HUES6 (cell line): Measurements from ENCODE around the gene CCDC191.

Experiments used
- H3K27ac ChIP-seq: 2 replicates; pipeline ENCODE4 v1.7.0; 2013; ENCODE audit warnings: low read depth, mild to moderate bottlenecking, low read length, inconsistent platforms
- H3K27me3 ChIP-seq: 2 replicates; pipeline ENCODE4 v1.6.1; 2013; ENCODE audit warnings: low read length; ENCODE audit not compliant: control insufficient read depth, insufficient read depth
- H3K36me3 ChIP-seq: 2 replicates; pipeline ENCODE4 v1.6.1; 2013; ENCODE audit warnings: low read length; ENCODE audit not compliant: control insufficient read depth, insufficient read depth
- H3K4me1 ChIP-seq: 2 replicates; pipeline ENCODE4 v1.6.1; 2013; ENCODE audit warnings: low read length; ENCODE audit not compliant: control insufficient read depth, insufficient read depth
- H3K4me3 ChIP-seq: 2 replicates; pipeline ENCODE4 v1.5.1; 2013; ENCODE audit warnings: low read depth, low read length
- H3K9ac ChIP-seq: one replicate; pipeline ENCODE4 v1.6.1; 2013; ENCODE audit warnings: mild to moderate bottlenecking, low read length
- H3K9me3 ChIP-seq: 2 replicates; pipeline ENCODE4 v1.6.1; 2013; ENCODE audit warnings: low read depth, low read length; ENCODE audit not compliant: control insufficient read depth, insufficient read depth

The CCDC191 gene

DNA sequence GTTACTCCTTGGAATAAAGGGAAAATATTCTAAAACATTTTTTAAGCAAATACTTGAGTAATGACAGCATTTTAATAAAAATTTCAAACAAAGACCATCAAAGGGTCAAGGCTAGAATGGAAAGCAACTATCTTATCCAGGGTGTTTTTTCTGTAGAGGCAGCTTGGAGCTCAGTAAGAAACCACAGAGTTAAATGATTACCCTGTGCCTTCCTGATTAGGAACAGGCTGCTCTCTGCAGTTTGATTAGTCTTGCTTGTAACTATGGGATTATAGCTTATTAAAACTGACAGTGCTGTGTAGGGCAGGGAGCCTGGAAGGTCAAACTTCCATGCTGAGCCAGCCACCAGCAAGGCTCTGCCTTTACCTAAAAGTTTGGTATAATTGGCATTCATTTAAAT, 33.3 kb upstream of the CCDC191 start:
- H3K9ac ChIP-seq, result no peak overlapping the region
- no peak overlapping the region for H3K4me3 ChIP-seq
- peaks cover 30% of the 10 kb centered on the region for H3K36me3 ChIP-seq

DNA sequence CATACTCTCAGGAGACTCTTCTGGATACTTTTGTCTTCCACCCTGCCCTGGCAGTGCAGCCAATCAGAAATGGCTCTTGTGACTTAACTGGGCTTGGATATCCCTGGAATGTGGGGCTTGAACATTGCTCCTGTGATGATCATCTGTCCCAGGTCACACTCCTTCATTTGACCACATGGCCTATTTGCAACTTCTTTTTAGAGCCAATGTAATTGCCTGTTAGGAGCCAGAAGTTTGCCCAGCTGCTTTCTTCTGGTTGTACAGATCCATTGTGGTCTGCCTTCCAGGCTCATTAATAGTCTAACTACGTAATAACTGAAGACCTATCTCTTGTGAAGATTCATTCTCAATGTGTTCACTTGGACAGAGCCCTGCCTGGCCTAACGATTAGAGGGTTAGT, 30.0 kb upstream of the CCDC191 start:
- Histone ChIP-seq H3K36me3 (peaks cover 59% of the 10 kb centered on the region), H3K4me3 (no peak overlapping the region), H3K9me3 (no peaks in the 10 kb centered on the region), H3K27me3 (no peaks in the 10 kb centered on the region), H3K9ac (no peak overlapping the region), H3K4me1 (no peaks in the 10 kb centered on the region), H3K27ac (no peak overlapping the region)

More for the DNA sequence above, 33.3 kb upstream of the CCDC191 start:
- no peaks in the 10 kb centered on the region for H3K27me3 ChIP-seq
- no peak overlapping the region for H3K27ac ChIP-seq
- no peaks in the 10 kb centered on the region for H3K9me3 ChIP-seq
- H3K4me1 ChIP-seq, result no peaks in the 10 kb centered on the region

DNA sequence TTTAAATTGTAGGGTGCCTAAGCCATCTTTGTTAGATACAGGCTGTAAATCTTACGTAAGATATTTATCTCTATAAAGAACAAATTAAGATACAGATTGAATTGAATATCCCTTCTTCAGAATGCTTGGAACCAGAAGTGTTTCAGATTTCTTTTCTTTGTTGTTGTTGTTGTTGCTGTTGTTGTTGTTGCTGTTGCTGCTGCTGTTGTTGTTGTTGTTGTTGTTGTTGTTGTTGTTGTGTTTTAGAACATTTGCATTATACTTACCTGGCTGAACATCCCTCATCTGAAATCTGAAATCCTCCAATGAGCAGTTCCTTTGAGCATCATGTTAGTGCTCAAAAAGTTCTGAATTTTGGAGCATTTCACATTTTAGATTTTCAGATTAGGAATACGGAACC, 26.8 kb upstream of the CCDC191 start:
- no peaks in the 10 kb centered on the region for H3K4me1 ChIP-seq
- no peaks in the 10 kb centered on the region for H3K27me3 ChIP-seq
- H3K9ac ChIP-seq, result no peak overlapping the region
- H3K27ac ChIP-seq, result no peak overlapping the region
- peaks cover 90% of the 10 kb centered on the region for H3K36me3 ChIP-seq
- H3K4me3 ChIP-seq, result no peak overlapping the region
- H3K9me3 ChIP-seq, result no peaks in the 10 kb centered on the region

DNA sequence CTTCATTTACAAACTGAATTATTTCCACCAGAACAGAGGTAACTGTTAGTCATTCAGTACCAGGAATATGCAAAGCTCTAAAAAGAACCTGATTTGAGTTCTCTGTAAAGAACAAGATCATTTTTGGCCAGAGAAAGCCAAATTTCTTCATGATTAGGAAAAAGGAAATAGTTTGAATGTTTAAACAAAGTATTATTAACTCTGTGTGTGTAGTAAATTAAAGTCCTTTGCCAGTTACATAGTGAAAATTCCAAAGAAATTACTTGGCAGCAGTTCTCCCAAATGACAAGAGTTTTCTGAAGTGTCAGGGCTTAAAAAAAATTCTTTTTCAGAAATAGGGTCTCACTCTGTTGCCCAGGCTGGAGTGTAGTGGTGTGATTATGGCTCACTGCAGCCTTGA, 24.7 kb upstream of the CCDC191 start:
- H3K4me1 ChIP-seq, result no peaks in the 10 kb centered on the region
- no peaks in the 10 kb centered on the region for H3K27me3 ChIP-seq
- H3K9ac ChIP-seq, result no peak overlapping the region
- H3K27ac ChIP-seq, result no peak overlapping the region
- peaks cover 92% of the 10 kb centered on the region for H3K36me3 ChIP-seq
- no peak overlapping the region for H3K4me3 ChIP-seq
- H3K9me3 ChIP-seq, result no peaks in the 10 kb centered on the region

DNA sequence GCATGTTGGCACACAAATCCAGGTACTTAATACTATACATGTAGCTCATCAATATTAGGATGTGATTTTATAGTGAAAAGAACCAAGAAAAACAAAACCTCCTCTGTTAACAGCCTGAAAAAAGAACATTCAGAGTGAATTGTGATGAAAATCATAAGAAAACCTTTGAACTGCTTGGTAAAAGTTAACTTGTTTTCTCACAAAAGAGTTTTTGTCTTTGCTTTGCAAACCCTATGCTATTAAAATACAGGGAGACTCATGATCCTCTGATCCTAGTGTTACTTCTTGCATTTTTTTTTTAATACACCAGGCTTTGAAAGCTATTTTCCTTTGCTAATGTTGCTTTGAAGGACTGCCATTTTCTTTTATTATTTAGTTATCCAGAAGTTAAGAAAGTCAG, 23.9 kb upstream of the CCDC191 start:
- Histone ChIP-seq H3K4me3 (no peak overlapping the region), H3K27me3 (no peaks in the 10 kb centered on the region), H3K36me3 (peaks cover 92% of the 10 kb centered on the region), H3K27ac (no peak overlapping the region), H3K4me1 (no peaks in the 10 kb centered on the region), H3K9ac (no peak overlapping the region), H3K9me3 (no peaks in the 10 kb centered on the region)

DNA sequence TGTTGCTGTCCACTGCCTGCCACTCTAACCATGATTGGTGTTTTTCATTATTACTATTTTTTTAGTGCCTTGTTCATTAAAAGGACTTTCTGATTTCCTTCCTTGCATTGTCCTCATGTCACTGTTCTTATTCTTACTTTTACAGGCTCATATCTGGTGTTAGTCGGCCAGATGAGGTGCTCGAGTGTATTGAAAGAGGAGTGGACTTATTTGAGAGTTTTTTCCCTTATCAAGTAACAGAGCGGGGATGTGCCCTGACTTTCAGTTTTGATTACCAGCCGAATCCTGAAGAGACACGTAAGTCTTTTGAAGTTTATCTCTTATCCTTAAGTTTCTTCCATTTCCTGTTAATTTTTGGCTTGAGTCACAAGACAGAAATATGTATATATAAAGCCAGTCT, 23.4 kb upstream of the CCDC191 start:
- no peak overlapping the region for H3K9ac ChIP-seq
- H3K36me3 ChIP-seq, result peaks cover 93% of the 10 kb centered on the region
- H3K27me3 ChIP-seq, result no peaks in the 10 kb centered on the region
- H3K4me3 ChIP-seq, result no peak overlapping the region
- H3K27ac ChIP-seq, result no peak overlapping the region
- H3K9me3 ChIP-seq, result no peaks in the 10 kb centered on the region
- H3K4me1 ChIP-seq, result no peaks in the 10 kb centered on the region

DNA sequence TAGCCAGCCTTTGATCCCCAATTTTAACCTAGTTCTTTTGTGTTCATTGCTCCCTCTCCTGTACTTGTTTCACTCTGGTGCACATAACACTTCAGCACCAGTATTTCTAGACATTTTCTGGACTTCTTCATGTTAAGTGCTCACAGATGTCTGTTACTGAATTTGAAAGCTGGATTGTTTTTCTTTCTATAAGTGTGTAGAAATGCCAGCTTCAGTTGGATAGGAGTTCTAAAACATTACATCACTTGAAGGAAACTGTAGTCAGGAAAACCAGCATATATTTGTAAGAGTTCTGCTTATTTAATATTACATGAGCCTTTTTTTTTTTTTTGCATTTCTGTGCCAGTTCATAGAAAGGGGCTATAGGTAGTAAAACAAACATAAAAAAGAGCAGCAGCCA, 21.8 kb upstream of the CCDC191 start:
- Histone ChIP-seq H3K4me1 (no peaks in the 10 kb centered on the region), H3K9me3 (no peaks in the 10 kb centered on the region), H3K27ac (no peak overlapping the region), H3K36me3 (peaks cover 97% of the 10 kb centered on the region), H3K9ac (no peak overlapping the region), H3K27me3 (no peaks in the 10 kb centered on the region), H3K4me3 (no peak overlapping the region)

DNA sequence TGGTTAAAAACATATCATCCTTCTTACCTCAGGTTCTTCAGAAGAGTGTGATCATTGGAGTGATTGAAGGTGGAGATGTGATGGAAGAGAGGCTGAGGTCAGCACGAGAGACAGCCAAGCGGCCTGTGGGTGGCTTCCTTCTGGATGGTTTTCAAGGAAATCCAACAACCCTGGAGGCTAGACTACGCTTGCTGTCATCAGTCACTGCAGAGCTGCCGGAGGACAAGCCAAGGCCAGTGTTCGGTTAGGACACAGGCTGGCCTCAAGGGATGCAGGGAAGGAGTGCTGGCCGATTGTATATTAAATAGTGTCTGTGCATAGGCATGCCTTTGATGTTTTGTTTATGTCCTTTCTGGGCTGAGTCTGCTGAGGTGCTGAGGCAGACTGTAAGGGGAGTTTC, 20.4 kb upstream of the CCDC191 start:
- no peaks in the 10 kb centered on the region for H3K9me3 ChIP-seq
- H3K36me3 ChIP-seq, result peaks cover 97% of the 10 kb centered on the region

DNA sequence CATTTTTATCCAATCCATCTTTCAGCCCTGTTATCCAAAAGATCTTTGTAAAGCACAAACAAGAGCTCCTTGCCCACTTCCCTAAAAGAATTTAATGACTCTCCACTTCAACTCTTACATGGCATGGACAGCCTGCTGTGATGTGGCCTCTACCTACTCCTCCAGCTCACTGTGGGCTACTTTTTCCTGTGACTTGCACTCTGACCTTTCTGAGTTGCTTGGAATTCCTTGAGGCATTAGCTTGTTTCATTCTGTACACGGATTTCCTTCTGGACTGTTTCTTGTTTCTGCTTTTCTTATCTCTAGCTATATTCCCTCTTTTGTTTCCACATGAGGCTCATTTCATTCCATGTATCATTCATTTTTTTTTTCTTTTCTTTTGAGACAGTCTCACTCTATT, 15.5 kb upstream of the CCDC191 start:
- Histone ChIP-seq H3K4me3 (no peak overlapping the region), H3K36me3 (peaks cover 98% of the 10 kb centered on the region), H3K4me1 (no peaks in the 10 kb centered on the region)

More for the DNA sequence above, 20.4 kb upstream of the CCDC191 start:
- Histone ChIP-seq H3K4me3 (no peak overlapping the region), H3K27ac (no peak overlapping the region), H3K27me3 (no peaks in the 10 kb centered on the region), H3K4me1 (no peaks in the 10 kb centered on the region), H3K9ac (no peak overlapping the region)

DNA sequence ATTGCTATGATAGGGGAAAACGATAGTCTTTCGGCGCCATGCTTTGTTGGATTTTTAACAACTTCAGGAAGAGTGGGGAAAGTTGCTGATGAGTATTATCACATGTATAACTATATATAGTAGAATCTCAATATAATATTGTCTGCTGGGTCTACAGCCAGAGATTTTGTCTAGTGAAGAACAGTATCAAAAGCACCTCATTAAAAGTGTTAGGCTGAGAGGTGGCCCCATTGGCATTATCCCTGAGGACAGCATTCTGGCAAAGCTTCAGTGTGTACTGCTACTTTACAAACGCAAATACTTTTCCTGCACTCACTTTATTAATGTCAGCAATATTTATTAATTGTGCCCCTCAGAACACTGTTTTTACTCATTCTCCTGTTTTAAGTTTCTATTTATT, 12.0 kb upstream of the CCDC191 start:
- H3K9ac ChIP-seq, result no peak overlapping the region
- no peaks in the 10 kb centered on the region for H3K4me1 ChIP-seq
- H3K27me3 ChIP-seq, result no peaks in the 10 kb centered on the region
- H3K27ac ChIP-seq, result no peak overlapping the region
- peaks cover 92% of the 10 kb centered on the region for H3K36me3 ChIP-seq
- no peaks in the 10 kb centered on the region for H3K9me3 ChIP-seq
- no peak overlapping the region for H3K4me3 ChIP-seq

More for the DNA sequence above, 15.5 kb upstream of the CCDC191 start:
- Histone ChIP-seq H3K9ac (no peak overlapping the region), H3K27ac (no peak overlapping the region; the same call in 1 of the 2 replicates), H3K9me3 (no peaks in the 10 kb centered on the region), H3K27me3 (no peaks in the 10 kb centered on the region)

DNA sequence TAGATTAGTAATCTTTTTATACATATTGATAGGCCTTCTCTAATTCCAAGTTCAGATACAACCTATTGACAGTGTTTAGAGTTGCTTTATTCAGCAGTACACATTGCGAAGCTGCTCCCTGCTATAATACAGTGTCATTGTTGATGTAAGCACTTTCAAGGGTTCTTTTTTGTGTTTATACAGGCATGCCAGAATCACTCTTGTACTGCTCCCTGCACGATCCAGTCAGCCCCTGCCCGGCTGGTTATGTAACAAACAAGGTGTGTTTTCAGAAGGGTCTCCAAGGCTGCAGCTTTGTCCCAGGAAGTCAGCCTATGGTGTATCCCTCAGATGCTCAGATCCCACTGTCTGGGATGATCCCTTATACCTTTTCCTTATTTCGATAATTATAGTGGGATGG, 11.5 kb upstream of the CCDC191 start:
- Histone ChIP-seq H3K4me3 (no peak overlapping the region), H3K27ac (no peak overlapping the region), H3K36me3 (peaks cover 87% of the 10 kb centered on the region), H3K9me3 (no peaks in the 10 kb centered on the region), H3K27me3 (no peaks in the 10 kb centered on the region), H3K4me1 (no peaks in the 10 kb centered on the region), H3K9ac (no peak overlapping the region)
